Spleen (tissue), 11 donors: ENCODE data around the gene TMSB4X. TPM values are rescaled to one million over a fixed set of nuclear protein-coding genes. Genes with fewer than 3 reads are reported as not detected.

Experiments used
- DNase-seq: peaks from one replicate; pipeline ENCODE4 v3.0.0-alpha.2; 2020
- H3K27ac ChIP-seq, 8 donors: fragments of 200-600 bp; sonication (generic) in 7 of 8; 1 replicate in 4 of 8; 2 replicates in 4 of 8; pipeline versions ENCODE4 v1.5.0 to v1.8.0; 2016 to 2021; ENCODE audit warnings: inconsistent platforms in 4 of 8, mild to moderate bottlenecking in 4 of 8, moderate library complexity in 1 of 8
- H3K27me3 ChIP-seq, 7 donors: fragments of 200-600 bp; sonication (generic) in 6 of 7; replicated peaks in 1 of 7; 1 replicate in 4 of 7; 2 replicates in 3 of 7; pipeline versions ENCODE4 v1.5.0 to v1.8.0; 2016 to 2021; ENCODE audit warnings: inconsistent platforms in 3 of 7, mild to moderate bottlenecking in 1 of 7
- H3K36me3 ChIP-seq, 6 donors: fragments of 200-600 bp; sonication (generic) in 5 of 6; 1 replicate in 4 of 6; 2 replicates in 2 of 6; pipeline versions ENCODE4 v1.5.0 to v1.8.0; 2016 to 2021; ENCODE audit warnings: inconsistent platforms in 2 of 6
- H3K4me1 ChIP-seq, 6 donors: fragments of 200-600 bp; sonication (generic) in 5 of 6; 1 replicate in 3 of 6; 2 replicates in 3 of 6; pipeline versions ENCODE4 v1.5.0 to v1.8.0; 2016 to 2021; ENCODE audit warnings: inconsistent platforms in 3 of 6
- H3K4me3 ChIP-seq, 8 donors: fragments of 200-600 bp; sonication (generic) in 7 of 8; 1 replicate in 4 of 8; 2 replicates in 4 of 8; pipeline versions ENCODE4 v1.5.0 to v1.8.0; 2016 to 2021; ENCODE audit warnings: inconsistent platforms in 4 of 8, mild to moderate bottlenecking in 4 of 8, moderate library complexity in 2 of 8
- H3K9me3 ChIP-seq, 8 donors: fragments of 200-600 bp; sonication (generic) in 7 of 8; 1 replicate in 4 of 8; 2 replicates in 4 of 8; pipeline versions ENCODE4 v1.5.0 to v1.8.0; 2016 to 2021; ENCODE audit warnings: inconsistent platforms in 4 of 8
- CTCF ChIP-seq, 11 experiments: fragments of 200-600 bp in 7 of 11; fragments of 450-650 bp in 4 of 11; sonication (generic) in 4 of 11; IDR thresholded peaks in 8 of 11; conservative IDR thresholded peaks in 3 of 11; 1 replicate in 7 of 11; 2 replicates in 4 of 11; pipeline versions ENCODE4 v1.4.0 to v1.8.0; 2016 to 2021; ENCODE audit warnings: antibody characterized with exemption in 11 of 11, inconsistent platforms in 4 of 11, mild to moderate bottlenecking in 1 of 11
- POLR2A ChIP-seq, 3 donors: fragments of 450-650 bp; IDR thresholded peaks; one replicate each; pipeline ENCODE4 v1.5.1; 2017; ENCODE audit warnings: antibody characterized with exemption in 3 of 3, mild to moderate bottlenecking in 1 of 3
- POLR2AphosphoS5 ChIP-seq, 3 donors: sonication (generic); formaldehyde crosslinking; IDR thresholded peaks; one replicate each; pipeline ENCODE4 v1.5.1; 2017; ENCODE audit warnings: antibody characterized with exemption in 3 of 3
- WGBS, 5 donors: extraction: QIAGEN DNeasy Blood & Tissue Kit in 3 of 5; methylation state at CpG; one replicate each; pipeline versions ENCODE4 v1.1.5 to v1.1.7; 2013 to 2018; 5-methylcytosine and 5-hydroxymethylcytosine counted together
- intact Hi-C: fragments of 100-400 bp; cut with DNase I; formaldehyde crosslinking; loops from one replicate; pipeline ENCODE4 v1.15.0; 2023; ENCODE audit warnings: low total_unique reads
- polyA plus RNA-seq, 3 donors: library from polyadenylated mRNA; stranded (reverse); fragments of 200-250 nt; gene quantifications; one replicate each; pipeline ENCODE4 v1.2.1, GENCODE V29; 2013
- total RNA-seq, 7 donors: library from RNA; depleted of rRNA in 3 of 7; stranded (reverse); fragments of >200 nt in 3 of 7; fragmentation: NEBNext Ultra II Directional in 4 of 7; extraction: Animal tissue kit (Norgen Biotek cat#: 25700) in 4 of 7; gene quantifications; one replicate each; pipeline versions ENCODE4 v1.1.0 to v1.2.1, GENCODE V29; 2016 to 2021
- donor health status: healthy with polysubstance abuse.
- donor health status: DM: no; HTN: no; CAD: no; lungs with moderate emphysema.
- donor health status: DM: no; HTN: no; CAD: no.
- donor health status: Bipolar disorder and iron deficiency.
- donor health status: healthy.
- donor health status: DM: no; HTN: no; CAD: no.
- donor health status: DM: yes; HTN: yes; CAD: no.

TMSB4X gene
- total and polyA plus RNA-seq, 10 donors, result 6,343 to 19,174 (median 11,085) TPM

GRCh38 chrX:12954981-12955380 lies 19.9 kb upstream of the TMSB4X start:
- intact Hi-C loops, result no loop called here

GRCh38 chrX:12955882-12956703 lies 18.8 kb upstream of the TMSB4X start:
- intact Hi-C loops, result no loop called here
- Histone ChIP-seq H3K4me1 (peaks cover 25 to 97% (median 78%) of the 10 kb centered on the region in 6 donors), H3K36me3 (no peaks in the 10 kb centered on the region), H3K4me3 (peak overlapping the region in 6 of 8 donors; percentile 6 to 59 (median 18)), H3K27ac (peak overlapping the region; percentile 89 to 96 (median 92)), H3K9me3 (no peaks in the 10 kb centered on the region), H3K27me3 (no peaks in the 10 kb centered on the region)
- DNase-seq, result peak; percentile 94
- WGBS, 5 donors, result 7 to 30% (median 10%) methylated on average over 13 to 20 of the region's 20 CpGs
- TF ChIP-seq CTCF (IDR thresholded peaks at IDR 0.05 in 8 of 11, conservative IDR thresholded peaks at IDR 0.05 in 3 of 11), result no peak
- peak; percentile 25 to 70 (median 67) for TF ChIP-seq POLR2AphosphoS5 (IDR thresholded peaks at IDR 0.05)

More at GRCh38 chrX:12954981-12955380, 19.9 kb upstream of the TMSB4X start:
- no peak for TF ChIP-seq CTCF (IDR thresholded peaks at IDR 0.05 in 8 of 11, conservative IDR thresholded peaks at IDR 0.05 in 3 of 11)
- no peak for TF ChIP-seq POLR2AphosphoS5 (IDR thresholded peaks at IDR 0.05)
- no peak for TF ChIP-seq POLR2A (IDR thresholded peaks at IDR 0.05)
- Histone ChIP-seq H3K9me3 (no peaks in the 10 kb centered on the region), H3K4me1 (peaks cover 35 to 97% (median 77%) of the 10 kb centered on the region in 6 donors), H3K36me3 (no peaks in the 10 kb centered on the region), H3K27ac (peak overlapping the region; percentile 89 to 96 (median 92)), H3K4me3 (peak overlapping the region in 2 of 8 donors; percentile 17 to 59), H3K27me3 (no peaks in the 10 kb centered on the region)
- no peak for DNase-seq
- WGBS, 5 donors, result 29 to 69% (median 44%) methylated on average over 2 to 4 of the region's 4 CpGs

- peak overlapping the region in 6 of 8 donors; percentile 6 to 59 (median 18) for H3K4me3 ChIP-seq
- DNase-seq, result no peak
- WGBS, 5 donors, result 11 to 34% (median 16%) methylated on average over 8 of the region's 8 CpGs
- H3K27me3 ChIP-seq, result no peaks in the 10 kb centered on the region
- no peaks in the 10 kb centered on the region for H3K36me3 ChIP-seq
- TF ChIP-seq POLR2A (IDR thresholded peaks at IDR 0.05), result peak in 1 of 3 donors; percentile 54
- TF ChIP-seq POLR2AphosphoS5 (IDR thresholded peaks at IDR 0.05), result peak in 1 of 3 donors; percentile 88
- no peak for TF ChIP-seq CTCF (IDR thresholded peaks at IDR 0.05 in 8 of 11, conservative IDR thresholded peaks at IDR 0.05 in 3 of 11)
- peaks cover 31 to 97% (median 77%) of the 10 kb centered on the region in 6 donors for H3K4me1 ChIP-seq
- H3K27ac ChIP-seq, result peak overlapping the region; percentile 89 to 96 (median 92)
- H3K9me3 ChIP-seq, result no peaks in the 10 kb centered on the region
- intact Hi-C loops, result no loop called here
Measured at GRCh38 chrX:12956704-12957534, 18.0 kb upstream of the TMSB4X start.
